Testis (tissue), 3 donors: Measurements from ENCODE around the gene MIA. TPM values are rescaled to one million over a fixed set of nuclear protein-coding genes. Genes with fewer than 3 reads are reported as not detected.
"Not testable (repeated sequence)": the region's sequence is repeated elsewhere in the genome, so short reads cannot be mapped to it uniquely, and the experiment has no call there.

Experiments
- DNase-seq: peaks from one replicate; pipeline ENCODE4 v3.0.0-alpha.2; 2019
- H3K27ac ChIP-seq, 2 donors: fragments of 200-600 bp; sonication (generic); one replicate each; pipeline ENCODE4 v1.5.1; 2019
- H3K27me3 ChIP-seq: fragments of 200-600 bp; sonication (generic); one replicate; pipeline ENCODE4 v1.5.1; 2019
- H3K36me3 ChIP-seq: fragments of 200-600 bp; sonication (generic); one replicate; pipeline ENCODE4 v1.5.1; 2017; ENCODE audit warnings: low read depth; ENCODE audit errors: missing control alignments
- H3K4me1 ChIP-seq: fragments of 200-600 bp; sonication (generic); one replicate; pipeline ENCODE4 v1.5.1; 2019
- H3K4me3 ChIP-seq, 2 donors: fragments of 200-600 bp; sonication (generic); one replicate each; pipeline ENCODE4 v1.5.1; 2017 to 2019
- H3K9me3 ChIP-seq: fragments of 200-600 bp; sonication (generic); one replicate; pipeline ENCODE4 v1.5.1; 2017
- CTCF ChIP-seq, 3 experiments: fragments of 450-650 bp in 2 of 3; fragments of 200-600 bp in 1 of 3; sonication (generic) in 1 of 3; IDR thresholded peaks; one replicate each; pipeline ENCODE4 v1.5.1; 2016 to 2019; ENCODE audit warnings: antibody characterized with exemption in 3 of 3, mild to moderate bottlenecking in 2 of 3, moderate library complexity in 1 of 3
- POLR2A ChIP-seq: fragments of 450-650 bp; IDR thresholded peaks from one replicate; pipeline ENCODE4 v1.6.1; 2017; ENCODE audit warnings: antibody characterized with exemption, mild to moderate bottlenecking, moderate library complexity
- WGBS, 2 donors: methylation state at CpG; one replicate each; pipeline ENCODE4 v1.1.5; 2018; 5-methylcytosine and 5-hydroxymethylcytosine counted together
- intact Hi-C: fragments of 100-400 bp; cut with DNase I; formaldehyde crosslinking; loops from one replicate; pipeline ENCODE4 v1.15.1; 2023; ENCODE audit warnings: low total_unique reads
- polyA plus RNA-seq: library from polyadenylated mRNA; stranded (reverse); fragments of 350-450 nt; fragmentation: Illumina TruSeq; extraction: RNeasy Lipid Tissue Mini Kit (QIAGEN cat#74804); gene quantifications from one replicate; pipeline ENCODE4 v1.2.3, GENCODE V29; 2014; ENCODE audit warnings: low read depth, low replicate concordance; ENCODE audit not compliant: insufficient read depth
- total RNA-seq, 2 donors: library from RNA; depleted of rRNA; stranded (reverse); fragments of >200 nt; gene quantifications; one replicate each; pipeline ENCODE4 v1.2.3, GENCODE V29; 2016

MIA gene
- total and polyA plus RNA-seq, 3 donors from 2014 or later = 2.4 to 2.9 (median 2.8) TPM

DNA sequence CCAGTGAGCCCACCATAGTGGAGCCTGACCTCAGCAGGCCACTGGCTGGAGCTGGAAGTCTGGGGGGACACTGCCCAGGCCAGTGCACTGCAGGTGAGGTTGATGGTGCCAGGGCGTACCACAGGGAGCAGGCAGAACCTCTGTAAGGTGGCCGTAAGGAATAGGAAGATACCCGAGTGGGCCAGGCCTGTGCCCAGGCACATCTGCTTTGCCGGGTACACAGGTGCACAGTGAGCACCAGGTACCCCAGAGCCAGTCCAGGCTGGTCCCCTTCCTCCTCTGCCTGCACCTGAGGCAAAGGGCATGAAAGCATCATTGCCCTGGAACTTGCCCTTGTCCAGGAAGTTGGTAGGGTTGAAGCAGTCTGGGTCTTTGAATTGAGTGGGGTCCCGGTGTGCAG lies 33.2 kb downstream of the MIA start:
- intact Hi-C loops = no loop called here
- TF ChIP-seq POLR2A = no peak
- Histone ChIP-seq H3K4me1 (peaks cover 49% of the 10 kb centered on the region), H3K9me3 (no peaks in the 10 kb centered on the region), H3K27me3 (no peaks in the 10 kb centered on the region), H3K36me3 (no peaks in the 10 kb centered on the region), H3K4me3 (no peak overlapping the region), H3K27ac (no peak overlapping the region)
- WGBS, 2 donors = 83 to 100% methylated on average over 3 to 5 of the region's 5 CpGs
- no peak for DNase-seq

GRCh38 chr19:40809358-40810086 lies 34.2 kb downstream of the MIA start:
- Histone ChIP-seq H3K9me3 (no peaks in the 10 kb centered on the region), H3K36me3 (no peaks in the 10 kb centered on the region), H3K27ac (no peak overlapping the region), H3K4me3 (no peak overlapping the region), H3K27me3 (no peaks in the 10 kb centered on the region), H3K4me1 (peaks cover 47% of the 10 kb centered on the region)
- intact Hi-C loops = no loop called here
- no peak for TF ChIP-seq POLR2A
- no peak for TF ChIP-seq CTCF (IDR thresholded peaks at IDR 0.05)
- DNase-seq = no peak
- WGBS, 2 donors = 64 to 80% methylated on average over 29 to 39 of the region's 39 CpGs

DNA sequence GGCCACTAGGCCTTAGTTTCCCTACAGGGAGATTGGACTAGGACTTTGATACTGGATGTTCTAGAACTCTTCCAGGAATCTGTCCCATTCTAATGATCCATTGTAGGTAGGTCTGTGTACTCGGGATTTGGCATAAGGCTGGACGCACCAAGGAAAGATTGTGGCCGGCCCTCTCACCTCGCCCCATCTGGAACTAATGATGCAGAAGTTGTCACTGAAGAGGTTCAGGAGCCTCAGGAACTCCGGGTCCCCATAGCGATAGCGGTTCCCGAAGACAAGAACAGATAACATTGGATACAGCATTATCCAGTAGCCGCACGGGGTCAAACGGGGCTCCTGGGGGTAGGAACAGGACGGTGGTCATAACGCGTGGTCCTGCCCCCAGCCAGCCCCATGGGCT lies 34.8 kb downstream of the MIA start:
- no peak for DNase-seq
- WGBS, 2 donors = 19% methylated on average over 8 of the region's 14 CpGs; no CpG with 5 or more reads in 1 of the 2 donors
- H3K9me3 ChIP-seq = no peaks in the 10 kb centered on the region
- H3K36me3 ChIP-seq = no peaks in the 10 kb centered on the region
- H3K27ac ChIP-seq = peak overlapping the region in 1 of 2 donors; percentile 75
- no peaks in the 10 kb centered on the region for H3K27me3 ChIP-seq
- TF ChIP-seq CTCF (IDR thresholded peaks at IDR 0.05) (no peak), POLR2A (no peak)
- intact Hi-C loops = no loop called here
- H3K4me1 ChIP-seq = peaks cover 42% of the 10 kb centered on the region
- H3K4me3 ChIP-seq = peak overlapping the region; percentile 26 to 56

DNA sequence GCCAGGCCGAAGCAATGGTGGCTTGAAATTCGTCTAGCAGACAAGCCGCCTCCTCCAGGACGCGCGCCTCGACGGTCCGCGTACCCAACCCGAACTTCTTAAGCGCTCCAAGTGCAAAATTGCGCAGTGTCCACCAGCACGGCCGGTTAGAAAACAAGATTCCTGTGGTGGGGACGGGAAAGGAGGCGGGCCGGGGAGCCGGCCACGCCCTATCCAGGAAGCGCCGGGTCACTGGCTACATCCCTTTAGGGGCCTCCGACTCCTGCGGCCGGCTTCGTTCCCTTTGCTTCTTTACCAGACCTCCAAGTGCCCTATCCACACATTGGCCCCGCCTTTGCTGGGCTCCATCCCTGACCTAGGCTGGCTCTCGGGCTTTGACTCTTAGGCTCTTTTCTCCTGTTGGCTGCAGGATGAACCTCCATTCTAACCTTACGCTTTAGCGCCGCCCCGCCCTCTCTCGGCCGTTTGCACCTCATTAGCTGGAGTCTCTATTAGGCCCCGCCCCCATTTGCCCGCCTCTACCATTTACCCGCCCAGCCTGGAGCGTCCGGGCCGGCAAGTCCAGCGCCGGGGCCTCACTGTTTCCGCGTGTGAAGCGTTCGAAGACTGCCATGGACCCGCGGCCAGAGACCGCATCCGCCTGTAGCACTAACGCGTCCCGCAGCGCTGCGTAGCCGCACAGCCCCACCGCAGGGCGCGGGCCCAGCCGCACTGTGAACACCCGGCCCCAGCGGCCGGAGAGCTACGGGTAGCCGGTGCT lies 35.5 kb downstream of the MIA start:
- WGBS, 2 donors = 2% methylated on average over 29 to 35 of the region's 65 CpGs
- H3K36me3 ChIP-seq, intact Hi-C loops, H3K9me3 ChIP-seq, H3K27me3 ChIP-seq: not testable (repeated sequence)
- TF ChIP-seq CTCF (IDR thresholded peaks at IDR 0.05) = peak in 1 of 3 experiments; percentile 21
- peak; percentile 88 for DNase-seq
- Histone ChIP-seq H3K27ac (peak overlapping the region; percentile 65 to 75), H3K4me1 (peaks cover 37% of the 10 kb centered on the region), H3K4me3 (peak overlapping the region; percentile 26 to 56)

GRCh38 chr19:40811478-40812341 lies 36.4 kb downstream of the MIA start:
- H3K27me3 ChIP-seq = no peaks in the 10 kb centered on the region

GRCh38 chr19:40812571-40812970 lies 37.2 kb downstream of the MIA start:
- H3K36me3 ChIP-seq, H3K27me3 ChIP-seq, H3K4me3 ChIP-seq, DNase-seq, intact Hi-C loops, H3K9me3 ChIP-seq: not testable (repeated sequence)
- Histone ChIP-seq H3K27ac (peak overlapping the region; percentile 33 to 75), H3K4me1 (peaks cover 34% of the 10 kb centered on the region)
- 47 to 60% methylated on average over 7 of the region's 7 CpGs for WGBS, 2 donors

More at GRCh38 chr19:40811478-40812341, 36.4 kb downstream of the MIA start:
- intact Hi-C loops = no loop called here
- peak overlapping the region; percentile 65 to 75 for H3K27ac ChIP-seq
- H3K9me3 ChIP-seq = no peaks in the 10 kb centered on the region
- peak overlapping the region in 1 of 2 donors; percentile 56 for H3K4me3 ChIP-seq
- H3K36me3 ChIP-seq = no peaks in the 10 kb centered on the region
- H3K4me1 ChIP-seq = peaks cover 34% of the 10 kb centered on the region
- no peak for TF ChIP-seq CTCF (IDR thresholded peaks at IDR 0.05)
- no peak for TF ChIP-seq POLR2A
- 27 to 45% methylated on average over 15 to 35 of the region's 35 CpGs for WGBS, 2 donors
- no peak for DNase-seq
